GM12874 (cell line): ENCODE measurements around the gene AVPR1B.

Experiments used
- TF ChIP-seq, protein P1 (sequence below): IDR thresholded peaks from 2 replicates; pipeline ENCODE4 v1.5.1; 2011; ENCODE audit warnings: low read depth, mild to moderate bottlenecking, control low read depth, low read length, moderate library complexity; ENCODE audit not compliant: insufficient read depth

Gene AVPR1B

DNA sequence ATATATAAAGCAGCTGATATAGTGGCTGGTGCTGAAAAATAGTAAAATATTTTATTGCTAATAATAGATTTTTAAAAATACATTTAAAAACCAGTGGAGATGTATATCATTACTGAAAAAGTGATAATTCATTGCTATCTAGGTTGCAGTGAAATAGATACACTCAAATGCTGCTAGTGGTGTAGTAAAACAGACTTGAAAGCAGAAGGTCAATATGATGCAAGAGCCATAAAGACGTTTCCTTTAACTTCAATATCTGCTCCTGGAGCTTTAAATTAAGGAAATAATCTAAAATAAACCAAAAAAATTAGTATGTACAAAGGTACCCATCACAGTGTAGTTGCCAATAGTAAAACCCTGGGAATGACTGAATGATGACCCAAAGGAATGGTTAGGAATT is 38.1 kb downstream of the AVPR1B start:
- TF ChIP-seq, protein P1, sequence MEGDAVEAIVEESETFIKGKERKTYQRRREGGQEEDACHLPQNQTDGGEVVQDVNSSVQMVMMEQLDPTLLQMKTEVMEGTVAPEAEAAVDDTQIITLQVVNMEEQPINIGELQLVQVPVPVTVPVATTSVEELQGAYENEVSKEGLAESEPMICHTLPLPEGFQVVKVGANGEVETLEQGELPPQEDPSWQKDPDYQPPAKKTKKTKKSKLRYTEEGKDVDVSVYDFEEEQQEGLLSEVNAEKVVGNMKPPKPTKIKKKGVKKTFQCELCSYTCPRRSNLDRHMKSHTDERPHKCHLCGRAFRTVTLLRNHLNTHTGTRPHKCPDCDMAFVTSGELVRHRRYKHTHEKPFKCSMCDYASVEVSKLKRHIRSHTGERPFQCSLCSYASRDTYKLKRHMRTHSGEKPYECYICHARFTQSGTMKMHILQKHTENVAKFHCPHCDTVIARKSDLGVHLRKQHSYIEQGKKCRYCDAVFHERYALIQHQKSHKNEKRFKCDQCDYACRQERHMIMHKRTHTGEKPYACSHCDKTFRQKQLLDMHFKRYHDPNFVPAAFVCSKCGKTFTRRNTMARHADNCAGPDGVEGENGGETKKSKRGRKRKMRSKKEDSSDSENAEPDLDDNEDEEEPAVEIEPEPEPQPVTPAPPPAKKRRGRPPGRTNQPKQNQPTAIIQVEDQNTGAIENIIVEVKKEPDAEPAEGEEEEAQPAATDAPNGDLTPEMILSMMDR: no peak

DNA sequence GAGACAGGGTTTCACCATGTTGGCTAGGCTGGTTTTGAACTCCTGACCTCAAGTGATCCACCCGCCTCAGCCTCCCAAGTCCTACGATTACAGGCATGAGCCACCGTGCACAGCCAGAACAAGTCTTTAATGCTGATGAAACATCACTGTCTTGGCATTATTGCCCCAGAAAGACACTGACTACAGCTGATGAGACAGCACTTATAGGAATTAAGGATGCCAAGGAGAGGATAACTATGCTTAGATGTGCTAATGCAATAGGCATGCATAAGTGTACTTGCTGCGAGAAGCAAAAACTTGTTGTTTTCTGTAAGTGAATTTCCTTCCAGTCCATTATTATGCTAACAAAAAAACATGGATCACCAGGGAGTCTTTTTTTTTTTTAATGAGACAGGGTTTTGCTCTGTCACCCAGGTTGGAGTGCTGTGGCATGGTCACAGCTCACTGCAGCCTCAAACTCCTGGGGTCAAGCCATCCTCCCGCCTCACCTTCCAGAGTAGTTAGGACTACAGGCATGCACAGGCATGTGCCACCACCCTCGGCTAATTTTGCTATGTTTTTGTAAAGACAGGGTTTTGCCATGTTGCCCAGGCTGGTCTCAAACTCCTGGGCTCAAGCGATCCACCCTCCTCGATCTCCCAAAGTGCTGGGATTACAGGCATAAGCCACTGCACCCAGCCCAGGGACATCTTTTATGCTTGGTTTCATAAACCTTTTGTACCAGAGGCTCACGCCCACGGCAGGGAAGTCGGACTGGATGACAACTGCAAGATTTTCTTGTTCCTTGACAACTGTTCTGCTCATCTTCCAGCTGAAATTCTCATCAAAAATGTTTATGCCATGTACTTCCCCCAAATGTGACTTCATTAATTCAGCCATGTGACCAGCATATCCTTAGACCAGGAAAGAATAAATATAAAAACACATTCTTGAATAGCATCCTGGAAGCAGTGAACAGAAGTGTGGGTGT is 41.1 kb downstream of the AVPR1B start:
- TF ChIP-seq, protein P1: no peak

DNA sequence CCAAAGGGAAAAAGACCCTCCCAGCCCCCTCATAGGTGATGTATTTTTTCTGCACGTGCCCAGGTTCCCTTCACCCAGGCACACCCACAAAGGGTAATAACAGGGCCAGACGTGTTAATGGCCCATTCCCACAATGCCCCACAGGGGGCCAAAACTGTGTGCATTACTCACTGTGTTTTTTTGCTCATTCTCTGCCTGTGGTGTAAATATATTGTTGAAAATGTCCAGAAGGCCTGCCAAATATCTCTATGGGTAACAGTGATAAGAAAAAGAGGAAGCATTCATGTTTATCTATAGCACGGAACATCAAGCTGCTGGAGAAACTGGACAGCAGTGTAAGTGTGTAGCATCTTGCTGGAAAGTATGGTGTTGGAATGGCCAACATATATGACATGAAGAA is 42.3 kb downstream of the AVPR1B start:
- TF ChIP-seq, protein P1: 0 out of 2 replicates have a peak, but pooled peaks have one; percentile 6

DNA sequence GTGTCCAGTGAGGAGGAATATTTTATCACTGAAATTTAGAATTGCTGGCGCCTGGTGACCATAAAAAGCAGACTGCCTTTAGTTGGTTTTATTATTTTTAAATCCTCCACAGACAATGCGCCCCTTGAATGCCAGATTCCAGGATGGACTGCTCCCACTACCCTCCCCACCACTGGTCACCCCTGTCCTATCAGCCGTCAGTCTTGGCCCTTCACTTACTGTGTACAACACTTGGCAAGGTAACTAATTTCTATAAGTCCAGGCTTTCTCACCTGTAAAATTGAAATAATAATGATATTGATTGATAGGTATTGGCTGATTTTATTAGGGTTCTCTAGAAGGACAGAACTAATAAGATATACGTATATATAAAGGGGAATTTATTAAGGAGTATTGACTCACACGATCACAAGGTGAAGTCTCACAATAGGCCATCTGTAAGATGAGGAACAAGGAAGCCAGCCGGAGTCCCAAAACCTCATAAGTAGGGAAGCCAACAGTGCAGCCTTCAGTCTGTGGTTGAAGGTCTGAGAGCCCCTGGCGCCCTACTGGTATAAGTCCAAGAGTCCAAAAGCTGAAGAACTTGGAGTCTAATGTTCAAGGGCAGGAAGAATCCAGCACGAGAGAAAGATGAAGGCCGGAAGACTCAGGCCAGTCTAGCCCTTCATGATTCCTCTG is 46.4 kb downstream of the AVPR1B start:
- TF ChIP-seq, protein P1: no peak

DNA sequence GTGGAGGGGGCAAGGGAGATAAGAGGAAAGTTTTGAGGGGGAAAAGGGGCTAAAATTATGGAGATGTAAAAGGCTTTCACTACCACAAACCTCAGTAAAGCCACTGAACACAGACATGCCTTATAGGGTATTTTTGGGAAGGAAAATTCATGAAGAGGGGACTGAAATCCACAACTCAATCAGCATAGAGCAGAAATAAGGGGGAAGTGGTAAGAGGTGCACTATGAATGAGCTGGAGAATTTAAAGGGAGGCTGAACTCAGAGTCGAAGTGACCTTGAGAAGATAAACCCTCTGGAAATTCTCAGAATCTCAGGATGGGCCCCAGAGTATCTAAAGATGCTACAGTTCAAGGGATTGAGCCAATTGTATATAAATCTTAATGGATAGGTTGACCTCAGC is 48.9 kb downstream of the AVPR1B start:
- TF ChIP-seq, protein P1: no peak

DNA sequence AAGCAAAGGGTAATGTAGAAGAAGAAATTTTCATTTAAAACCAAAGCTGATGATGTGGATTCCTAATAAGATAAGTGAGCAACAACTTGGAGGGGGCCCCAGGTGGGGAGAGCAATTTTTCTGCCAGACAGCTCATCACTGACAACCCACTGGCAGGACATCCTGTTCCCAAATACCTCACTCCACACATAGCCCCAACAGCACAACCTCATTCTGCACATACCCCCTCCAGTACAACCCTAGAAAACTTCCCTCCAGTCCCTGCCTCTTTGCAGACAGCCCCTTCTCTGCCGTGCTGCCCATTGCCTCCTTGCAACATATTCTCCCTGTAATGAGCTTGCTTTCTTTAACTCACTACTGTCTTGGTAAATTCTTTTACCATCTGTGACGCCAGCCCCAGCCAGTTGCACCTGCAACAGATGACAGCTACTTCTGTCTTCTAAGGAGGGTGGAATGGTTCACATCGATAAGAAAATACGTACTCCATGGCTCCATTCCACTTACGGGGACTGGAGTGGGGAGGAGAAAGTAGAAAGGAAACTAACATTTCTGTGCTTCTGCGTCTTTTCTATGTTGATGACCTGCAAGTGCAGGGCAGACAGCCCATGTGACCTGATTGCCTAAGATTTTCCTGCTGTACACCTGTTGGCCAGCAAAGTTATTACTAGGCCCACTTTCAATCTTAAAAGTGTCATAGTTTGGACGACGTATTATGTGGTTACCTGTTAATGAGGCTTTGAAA is 49.5 kb downstream of the AVPR1B start:
- TF ChIP-seq, protein P1: no peak
